HepG2 (cell line): ENCODE measurements around the gene PLCB1. TPM values are rescaled to one million over a fixed set of nuclear protein-coding genes. Genes with fewer than 3 reads are reported as not detected.

ENCODE experiments used
- ATAC-seq: fragments of 200-7000 bp; cut with Tn5 transposase; 3 replicates; pipeline ENCODE4 v1.9.1; 2020; ENCODE audit warnings: mild to moderate bottlenecking, moderate library complexity
- BruUV-seq: library from RNA; stranded (reverse); fragments of 400-500 nt; replicated peaks from 2 replicates; lab custom pipeline; 2021; lab: Mats Ljungman, UMichigan
- CTCF ChIA-PET: fragments of 300-600 bp; formaldehyde crosslinking; extraction: SDS; loops from one replicate; lab custom pipeline; 2021; ENCODE audit warnings: low total read pairs, inconsistent platforms, low intra/inter-chr PET ratio; lab: Yijun Ruan, JAX
- POLR2A ChIA-PET: fragments of 350-600 bp; sonication (Branson Sonifier 250); formaldehyde crosslinking; loops from one replicate; lab custom pipeline; 2020; ENCODE audit warnings: antibody characterized with exemption, inconsistent platforms; lab: Yijun Ruan, JAX
- DNase-seq: peaks from one replicate; pipeline ENCODE4 v3.0.0-alpha.2; 2015; ENCODE audit warnings: low spot score
- FAIRE-seq: peaks from 3 replicates; lab custom pipeline; 2011; peaks lifted over from hg19 to GRCh38; lab: Jason Lieb, UNC
- H2AFZ ChIP-seq: one replicate; pipeline ENCODE4 v1.6.1; 2011; ENCODE audit warnings: low read length, inconsistent platforms
- H3K27ac ChIP-seq: fragments of 300-600 bp; 3 replicates; pipeline ENCODE4 v1.8.0; 2011; ENCODE audit warnings: mixed run types, mild to moderate bottlenecking, mixed read lengths, low read length, inconsistent platforms; ENCODE audit not compliant: insufficient read depth; ENCODE audit errors: extremely low read length
- H3K27me3 ChIP-seq, 2 experiments: fragments of 200-600 bp in 1 of 2; 2 replicates in 1 of 2; 3 replicates in 1 of 2; pipeline versions ENCODE4 v1.6.0 to v1.8.0; 2011; ENCODE audit warnings: low read length in 2 of 2, mild to moderate bottlenecking in 2 of 2, moderate library complexity in 2 of 2, inconsistent platforms in 1 of 2; ENCODE audit not compliant: insufficient read depth in 2 of 2, control insufficient read depth in 1 of 2
- H3K36me3 ChIP-seq, 2 experiments: fragments of 200-600 bp in 1 of 2; replicated peaks in 1 of 2; 2 replicates in 1 of 2; 3 replicates in 1 of 2; pipeline versions ENCODE4 v1.5.1 to v1.8.0; 2011; ENCODE audit warnings: low read length in 2 of 2, inconsistent platforms in 1 of 2; ENCODE audit not compliant: insufficient read depth in 2 of 2, control insufficient read depth in 1 of 2
- H3K4me1 ChIP-seq: 2 replicates; pipeline ENCODE4 v1.5.1; 2012; ENCODE audit warnings: low read length, inconsistent platforms; ENCODE audit not compliant: insufficient read depth
- H3K4me2 ChIP-seq: 2 replicates; pipeline ENCODE4 v1.6.0; 2011; ENCODE audit warnings: low read depth, low read length, inconsistent platforms
- H3K4me3 ChIP-seq, 3 experiments: fragments of 200-600 bp in 1 of 3; sonication (generic), shearing (Covaris generic) in 1 of 3; replicated peaks in 1 of 3; 2 replicates each; pipeline ENCODE4 v1.5.1; 2011 to 2016; ENCODE audit warnings: low read length in 3 of 3, inconsistent platforms in 2 of 3, low read depth in 2 of 3, mild to moderate bottlenecking in 2 of 3, control low read depth in 1 of 3, mixed read lengths in 1 of 3; ENCODE audit not compliant: insufficient read depth in 1 of 3
- H3K79me2 ChIP-seq: one replicate; pipeline ENCODE4 v1.6.1; 2011; ENCODE audit warnings: low read length, inconsistent platforms; ENCODE audit not compliant: insufficient read depth
- H3K9ac ChIP-seq: 2 replicates; pipeline ENCODE4 v1.6.0; 2011; ENCODE audit warnings: mild to moderate bottlenecking, low read depth, low read length, inconsistent platforms; ENCODE audit not compliant: insufficient read depth
- H3K9me3 ChIP-seq: 2 replicates; pipeline ENCODE4 v1.5.1; 2012; ENCODE audit warnings: mild to moderate bottlenecking, low read length
- H4K20me1 ChIP-seq: 2 replicates; pipeline ENCODE4 v1.6.0; 2011; ENCODE audit warnings: inconsistent platforms, mild to moderate bottlenecking, low read length, moderate library complexity; ENCODE audit not compliant: insufficient read depth
- AGO2 ChIP-seq: fragments of 200-400 bp; formaldehyde crosslinking; optimal IDR thresholded peaks from 2 replicates; pipeline ENCODE3; 2017; ENCODE audit warnings: mild to moderate bottlenecking, low read depth, low read length, moderate library complexity
- KDM5B ChIP-seq: sonication (generic); formaldehyde crosslinking; IDR thresholded peaks from 2 replicates; pipeline ENCODE4 v1.4.0; 2020; ENCODE audit warnings: missing genetic modification reagents, mild to moderate bottlenecking, borderline replicate concordance
- MAFF ChIP-seq: IDR thresholded peaks from 2 replicates; pipeline ENCODE4 v1.6.1; 2011; ENCODE audit warnings: low read depth, low read length, improper control_type of control experiment
- MAFK ChIP-seq, 2 experiments: IDR thresholded peaks in 1 of 2; conservative IDR thresholded peaks in 1 of 2; 2 replicates each; pipeline ENCODE4 v1.6.1; 2011; ENCODE audit warnings: improper control_type of control experiment in 2 of 2, low read length in 2 of 2
- NAIF1 ChIP-seq: sonication (generic); formaldehyde crosslinking; IDR thresholded peaks from 2 replicates; pipeline ENCODE4 v1.5.0; 2020; ENCODE audit warnings: mild to moderate bottlenecking, missing genetic modification reagents, borderline replicate concordance
- SUZ12 ChIP-seq: fragments of 150-350 bp; IDR thresholded peaks from 2 replicates; pipeline ENCODE4 v1.6.1; 2014; ENCODE audit warnings: low read depth, low read length
- TEAD2 ChIP-seq: sonication (generic); formaldehyde crosslinking; IDR thresholded peaks from 2 replicates; pipeline ENCODE4 v1.9.0; 2021; ENCODE audit warnings: missing genetic modification reagents
- ZNF382 ChIP-seq: sonication (generic); formaldehyde crosslinking; IDR thresholded peaks from 2 replicates; pipeline ENCODE4 v1.5.0; 2020; ENCODE audit warnings: missing genetic modification reagents, mild to moderate bottlenecking, borderline replicate concordance
- WGBS: methylation state at CpG from one replicate; pipeline ENCODE4 v1.1.6; 2017; ENCODE audit warnings: low lambda C conversion rate; 5-methylcytosine and 5-hydroxymethylcytosine counted together
- in situ Hi-C: cut with HindIII; loops from 2 replicates; pipeline ENCODE4 v1.10.0; 2017; ENCODE audit warnings: low pct_unique_long_range_greater_than_20kb; ENCODE audit not compliant: extremely low pct_ligation_motif_present
- intact Hi-C: fragments of 100-400 bp; cut with micrococcal nuclease; formaldehyde crosslinking; loops from one replicate; pipeline ENCODE4 v1.10.0; 2022; ENCODE audit not compliant: unreplicated experiment
- polyA plus RNA-seq, 8 experiments: library from polyadenylated mRNA; depleted of rRNA in 3 of 8; stranded (reverse) in 7 of 8; unstranded in 1 of 8; fragments of >200 nt; fragmentation: Illumina TruSeq in 4 of 8; extraction: Trizol in 4 of 8; gene quantifications; 2 replicates each; pipeline versions ENCODE4 v1.2.1 to v1.2.3, GENCODE V29; 2011 to 2016; ENCODE audit warnings: low read depth in 4 of 8, missing spikeins in 1 of 8, mixed read lengths in 1 of 8; ENCODE audit not compliant: insufficient read depth in 1 of 8
- total RNA-seq, 5 experiments: library from RNA; depleted of rRNA; stranded (reverse); fragments of >200 nt; fragmentation: Illumina TruSeq; extraction: Trizol; gene quantifications; 2 replicates each; pipeline ENCODE4 v1.2.3, GENCODE V29; 2016; ENCODE audit warnings: low read depth in 1 of 5

Gene PLCB1
- total and polyA plus RNA-seq, 2 of the 13 experiments (the other 11 are each of a cell fraction or from before 2014, with no cell fraction given): 42.4 to 55.9 TPM

DNA sequence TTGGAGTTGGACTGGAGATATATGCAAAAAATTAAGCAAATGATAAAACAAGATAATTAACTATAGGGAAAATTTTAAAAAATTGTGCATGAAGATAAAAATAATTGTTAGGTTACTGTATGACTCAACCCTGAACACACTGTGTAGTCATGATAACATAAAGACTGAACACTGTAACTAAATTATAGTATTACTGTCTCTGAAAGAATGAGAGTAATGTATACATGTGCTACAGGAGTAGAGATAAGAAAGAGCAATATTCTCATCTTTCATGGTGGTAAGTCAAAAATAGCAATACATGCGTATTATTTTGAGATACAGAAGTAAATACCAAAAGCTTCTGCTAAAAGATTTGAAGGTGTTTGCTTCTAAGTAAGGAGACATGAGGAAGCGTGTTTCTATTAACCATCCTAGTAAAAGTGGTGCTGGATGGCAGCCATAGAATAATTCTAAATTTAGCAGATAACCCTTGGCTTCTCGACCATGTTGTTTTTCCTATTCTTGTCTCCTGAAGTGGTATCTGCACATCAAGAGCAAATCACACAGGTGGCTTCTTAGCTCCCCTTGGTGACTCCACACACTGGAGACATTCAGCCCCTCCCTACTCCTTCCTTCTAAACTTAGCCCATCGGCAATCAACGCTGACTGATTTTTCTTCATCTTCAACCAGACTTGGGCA, 546.2 kb downstream of the PLCB1 start:
- no peak for ATAC-seq
- FAIRE-seq: no peak
- no TSS peak for BruUV-seq
- Histone ChIP-seq H4K20me1 (no peaks in the 10 kb centered on the region), H3K27me3 (no peaks in the 10 kb centered on the region), H3K27ac (no peak overlapping the region), H2AFZ (no peak overlapping the region), H3K4me2 (no peak overlapping the region), H3K9ac (no peak overlapping the region), H3K9me3 (no peaks in the 10 kb centered on the region), H3K4me3 (no peak overlapping the region), H3K79me2 (no peaks in the 10 kb centered on the region), H3K4me1 (no peaks in the 10 kb centered on the region), H3K36me3 (peaks cover 4 to 6% of the 10 kb centered on the region in 2 experiments; a peak in 3 of 5 replicates)
- TF ChIP-seq SUZ12 (no peak), ZNF382 (CRISPR knock-in tag) (no peak), NAIF1 (no peak)
- WGBS: 83% methylated on average over 5 of the region's 5 CpGs
- CTCF ChIA-PET: no interaction called here
- POLR2A ChIA-PET: no interaction called here
- intact Hi-C loops: no loop called here
- DNase-seq: no peak
- in situ Hi-C loops: no loop called here

DNA sequence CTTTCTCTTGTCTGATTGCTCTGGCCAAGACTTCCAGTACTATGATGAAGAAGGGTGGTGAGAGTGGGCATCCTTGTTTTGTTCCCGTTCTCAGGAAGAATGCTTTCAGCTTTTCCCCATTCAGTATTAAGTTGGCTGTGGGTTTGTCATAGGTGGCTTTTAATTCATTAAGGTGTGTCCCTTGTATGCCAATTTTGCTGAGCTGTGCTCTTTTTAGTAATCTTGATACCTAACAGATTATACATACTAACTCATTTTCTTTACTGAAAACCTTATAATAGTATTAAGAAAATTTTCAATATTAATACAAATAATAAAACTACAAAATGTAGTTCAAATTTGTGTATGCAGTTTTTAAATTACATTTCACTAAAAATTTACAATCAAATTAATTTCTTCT, 557.3 kb downstream of the PLCB1 start:
- Histone ChIP-seq H3K27ac (no peak overlapping the region), H3K4me1 (no peaks in the 10 kb centered on the region), H4K20me1 (no peaks in the 10 kb centered on the region), H3K9me3 (peaks cover 19% of the 10 kb centered on the region), H3K79me2 (no peaks in the 10 kb centered on the region), H3K36me3 (peaks cover 7 to 22% of the 10 kb centered on the region in 2 experiments), H3K27me3 (no peaks in the 10 kb centered on the region), H2AFZ (no peak overlapping the region), H3K9ac (no peak overlapping the region), H3K4me3 (no peak overlapping the region), H3K4me2 (no peak overlapping the region)
- 100% methylated on average over 1 of the region's 1 CpG for WGBS
- ChIA-PET POLR2A (no interaction called here), CTCF (no interaction called here)
- intact Hi-C loops: no loop called here
- no peak for ATAC-seq
- in situ Hi-C loops: no loop called here
- no peak for DNase-seq
- BruUV-seq: no TSS peak
- TF ChIP-seq MAFK (conservative IDR thresholded peaks at IDR 0.05 in 1 of 2, IDR thresholded peaks at IDR 0.05 in 1 of 2; ENCODE audit: low read length in 2 of 2) (peak; percentile 82 to 93), TEAD2 (no peak), MAFF (peak; percentile 87), KDM5B (no peak), AGO2 (no peak)
- no peak for FAIRE-seq
